ENCODE data around the gene SLF2.
A peak's percentile ranks its signal among the peaks of the same experiment; 100 is the strongest.

SLF2 gene

GRCh38 chr10:100978121-100978900 is 65.5 kb downstream of the SLF2 start:
- Histone ChIP-seq H3K27ac (ENCODE audit: low read length) (no peak overlapping the region), H3K4me3 (ENCODE audit: low read length) (no peak overlapping the region)

GRCh38 chr10:100978901-100979195 is 66.1 kb downstream of the SLF2 start:
- Histone ChIP-seq H3K4me3 (ENCODE audit: low read length) (no peak overlapping the region), H3K4me1 (ENCODE audit: insufficient read depth, low read length) (no peaks in the 10 kb centered on the region), H3K36me3 (ENCODE audit: insufficient read depth, low read depth, low read length) (peaks cover 20% of the 10 kb centered on the region), H3K9me3 (ENCODE audit: insufficient read depth, low read depth, low read length) (no peaks in the 10 kb centered on the region), H3K27me3 (ENCODE audit: insufficient read depth, low read length) (no peaks in the 10 kb centered on the region), H3K9ac (ENCODE audit: low read depth, low read length) (no peak overlapping the region), H3K27ac (ENCODE audit: low read length) (no peak overlapping the region)

More at GRCh38 chr10:100978121-100978900, 65.5 kb downstream of the SLF2 start:
- Histone ChIP-seq H3K9ac (ENCODE audit: low read depth, low read length) (no peak overlapping the region), H3K27me3 (ENCODE audit: insufficient read depth, low read length) (no peaks in the 10 kb centered on the region), H3K4me1 (ENCODE audit: insufficient read depth, low read length) (no peaks in the 10 kb centered on the region), H3K9me3 (ENCODE audit: insufficient read depth, low read depth, low read length) (no peaks in the 10 kb centered on the region), H3K36me3 (ENCODE audit: insufficient read depth, low read depth, low read length) (peaks cover 20% of the 10 kb centered on the region)

GRCh38 chr10:100979791-100980272 is 67.1 kb downstream of the SLF2 start:
- no peaks in the 10 kb centered on the region for H3K4me1 ChIP-seq (ENCODE audit: insufficient read depth, low read length)
- no peak overlapping the region for H3K9ac ChIP-seq (ENCODE audit: low read depth, low read length)
- no peaks in the 10 kb centered on the region for H3K27me3 ChIP-seq (ENCODE audit: insufficient read depth, low read length)
- no peak overlapping the region for H3K4me3 ChIP-seq (ENCODE audit: low read length)
- H3K9me3 ChIP-seq (ENCODE audit: insufficient read depth, low read depth, low read length), result no peaks in the 10 kb centered on the region
- H3K27ac ChIP-seq (ENCODE audit: low read length), result no peak overlapping the region
- H3K36me3 ChIP-seq (ENCODE audit: insufficient read depth, low read depth, low read length), result peaks cover 20% of the 10 kb centered on the region

DNA sequence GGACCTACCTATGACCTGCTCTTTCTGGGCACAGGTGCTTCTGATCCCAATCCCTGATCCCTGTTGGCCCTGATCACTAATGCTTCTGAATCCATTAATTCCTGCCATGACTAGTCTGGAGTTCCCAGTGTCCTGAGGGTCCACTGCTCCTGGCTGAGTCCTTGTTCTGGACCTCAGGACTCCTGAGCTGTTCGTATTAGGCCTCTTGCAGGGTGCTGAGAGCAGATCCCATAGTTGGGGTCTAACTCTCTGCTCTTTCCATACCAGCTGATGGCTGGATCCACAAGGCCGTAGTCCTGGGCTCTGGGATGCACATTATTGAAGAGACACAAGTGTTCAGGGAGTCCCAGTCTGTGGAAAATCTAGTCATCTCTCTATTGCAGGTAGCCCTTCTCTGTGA is 67.5 kb downstream of the SLF2 start:
- peaks cover 20% of the 10 kb centered on the region for H3K36me3 ChIP-seq (ENCODE audit: insufficient read depth, low read depth, low read length)

GRCh38 chr10:100980711-100981110 is 67.9 kb downstream of the SLF2 start:
- H3K27me3 ChIP-seq (ENCODE audit: insufficient read depth, low read length), result no peaks in the 10 kb centered on the region
- H3K9me3 ChIP-seq (ENCODE audit: insufficient read depth, low read depth, low read length), result no peaks in the 10 kb centered on the region
- H3K4me1 ChIP-seq (ENCODE audit: insufficient read depth, low read length), result no peaks in the 10 kb centered on the region
- H3K36me3 ChIP-seq (ENCODE audit: insufficient read depth, low read depth, low read length), result peaks cover 23% of the 10 kb centered on the region
- no peak overlapping the region for H3K9ac ChIP-seq (ENCODE audit: low read depth, low read length)
- H3K27ac ChIP-seq (ENCODE audit: low read length), result no peak overlapping the region
- H3K4me3 ChIP-seq (ENCODE audit: low read length), result no peak overlapping the region

More for the DNA sequence above, 67.5 kb downstream of the SLF2 start:
- Histone ChIP-seq H3K27ac (ENCODE audit: low read length) (no peak overlapping the region), H3K4me3 (ENCODE audit: low read length) (no peak overlapping the region), H3K4me1 (ENCODE audit: insufficient read depth, low read length) (no peaks in the 10 kb centered on the region), H3K27me3 (ENCODE audit: insufficient read depth, low read length) (no peaks in the 10 kb centered on the region), H3K9me3 (ENCODE audit: insufficient read depth, low read depth, low read length) (no peaks in the 10 kb centered on the region), H3K9ac (ENCODE audit: low read depth, low read length) (no peak overlapping the region)

GRCh38 chr10:100981178-100981772 is 68.5 kb downstream of the SLF2 start:
- H3K4me3 ChIP-seq (ENCODE audit: low read length), result no peak overlapping the region
- no peak overlapping the region for H3K9ac ChIP-seq (ENCODE audit: low read depth, low read length)
- H3K36me3 ChIP-seq (ENCODE audit: insufficient read depth, low read depth, low read length), result peaks cover 28% of the 10 kb centered on the region
- no peaks in the 10 kb centered on the region for H3K27me3 ChIP-seq (ENCODE audit: insufficient read depth, low read length)
- H3K4me1 ChIP-seq (ENCODE audit: insufficient read depth, low read length), result no peaks in the 10 kb centered on the region
- no peak overlapping the region for H3K27ac ChIP-seq (ENCODE audit: low read length)
- H3K9me3 ChIP-seq (ENCODE audit: insufficient read depth, low read depth, low read length), result no peaks in the 10 kb centered on the region

- peaks cover 28% of the 10 kb centered on the region for H3K36me3 ChIP-seq (ENCODE audit: insufficient read depth, low read depth, low read length)
- no peaks in the 10 kb centered on the region for H3K9me3 ChIP-seq (ENCODE audit: insufficient read depth, low read depth, low read length)
- no peak overlapping the region for H3K27ac ChIP-seq (ENCODE audit: low read length)
Observed at GRCh38 chr10:100982916-100983830, 70.4 kb downstream of the SLF2 start.

GRCh38 chr10:100983868-100984671 is 71.3 kb downstream of the SLF2 start:
- Histone ChIP-seq H3K27ac (ENCODE audit: low read length) (no peak overlapping the region), H3K4me1 (ENCODE audit: insufficient read depth, low read length) (no peaks in the 10 kb centered on the region), H3K4me3 (ENCODE audit: low read length) (no peak overlapping the region), H3K27me3 (ENCODE audit: insufficient read depth, low read length) (no peaks in the 10 kb centered on the region), H3K36me3 (ENCODE audit: insufficient read depth, low read depth, low read length) (peaks cover 34% of the 10 kb centered on the region), H3K9ac (ENCODE audit: low read depth, low read length) (no peak overlapping the region), H3K9me3 (ENCODE audit: insufficient read depth, low read depth, low read length) (no peaks in the 10 kb centered on the region)

More at GRCh38 chr10:100982916-100983830, 70.4 kb downstream of the SLF2 start:
- Histone ChIP-seq H3K4me3 (ENCODE audit: low read length) (no peak overlapping the region), H3K27me3 (ENCODE audit: insufficient read depth, low read length) (no peaks in the 10 kb centered on the region), H3K4me1 (ENCODE audit: insufficient read depth, low read length) (no peaks in the 10 kb centered on the region), H3K9ac (ENCODE audit: low read depth, low read length) (no peak overlapping the region)

DNA sequence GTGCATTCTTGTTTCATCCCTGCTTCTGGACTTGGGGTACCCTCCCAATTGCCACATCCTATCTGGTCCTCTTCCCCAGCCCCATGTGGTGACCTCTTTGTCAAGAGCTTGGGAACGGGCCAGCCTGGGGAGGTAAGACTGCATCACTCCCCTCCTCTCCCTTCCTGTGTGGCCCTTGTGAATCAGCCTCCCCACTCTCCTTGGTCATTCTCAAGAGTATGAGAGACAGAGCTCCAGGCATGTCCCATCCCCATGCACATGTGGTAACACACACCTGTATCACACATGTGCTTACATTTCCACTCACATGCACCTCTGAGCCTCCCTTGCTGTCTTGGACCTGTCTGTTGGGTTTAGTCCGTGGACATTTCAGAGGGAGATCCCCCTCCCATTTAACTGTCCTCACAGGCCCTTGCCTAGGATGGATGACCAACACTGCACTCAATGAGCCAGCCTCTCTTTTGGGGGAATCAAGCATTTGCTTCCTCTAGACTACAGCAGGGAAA is 72.0 kb downstream of the SLF2 start:
- Histone ChIP-seq H3K27me3 (ENCODE audit: insufficient read depth, low read length) (no peaks in the 10 kb centered on the region), H3K9ac (ENCODE audit: low read depth, low read length) (no peak overlapping the region), H3K27ac (ENCODE audit: low read length) (no peak overlapping the region), H3K36me3 (ENCODE audit: insufficient read depth, low read depth, low read length) (peaks cover 39% of the 10 kb centered on the region), H3K9me3 (ENCODE audit: insufficient read depth, low read depth, low read length) (no peaks in the 10 kb centered on the region), H3K4me1 (ENCODE audit: insufficient read depth, low read length) (no peaks in the 10 kb centered on the region), H3K4me3 (ENCODE audit: low read length) (no peak overlapping the region)

DNA sequence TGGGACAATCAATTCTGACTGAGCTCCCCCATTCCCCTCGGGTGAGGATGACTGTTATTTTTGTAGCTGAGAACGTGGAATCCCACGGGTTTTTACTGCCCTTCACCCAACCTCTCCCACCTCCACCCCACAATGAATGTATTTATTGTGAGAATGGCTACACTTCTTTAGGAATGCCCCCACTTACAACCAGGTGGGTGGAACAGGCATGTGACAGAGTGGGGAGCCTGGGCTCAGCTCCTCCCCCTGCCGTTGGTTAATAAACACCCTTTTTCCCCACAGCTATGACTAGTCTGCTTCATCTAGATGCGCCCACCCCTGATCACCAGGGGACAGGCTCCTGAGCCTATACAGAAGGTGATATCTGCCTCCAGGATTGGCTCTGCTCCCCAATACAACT is 72.6 kb downstream of the SLF2 start:
- H3K4me1 ChIP-seq (ENCODE audit: insufficient read depth, low read length), result no peaks in the 10 kb centered on the region
- H3K9me3 ChIP-seq (ENCODE audit: insufficient read depth, low read depth, low read length), result no peaks in the 10 kb centered on the region
- no peaks in the 10 kb centered on the region for H3K27me3 ChIP-seq (ENCODE audit: insufficient read depth, low read length)
- H3K27ac ChIP-seq (ENCODE audit: low read length), result no peak overlapping the region
- H3K36me3 ChIP-seq (ENCODE audit: insufficient read depth, low read depth, low read length), result peaks cover 39% of the 10 kb centered on the region
- H3K9ac ChIP-seq (ENCODE audit: low read depth, low read length), result no peak overlapping the region
- H3K4me3 ChIP-seq (ENCODE audit: low read length), result no peak overlapping the region

DNA sequence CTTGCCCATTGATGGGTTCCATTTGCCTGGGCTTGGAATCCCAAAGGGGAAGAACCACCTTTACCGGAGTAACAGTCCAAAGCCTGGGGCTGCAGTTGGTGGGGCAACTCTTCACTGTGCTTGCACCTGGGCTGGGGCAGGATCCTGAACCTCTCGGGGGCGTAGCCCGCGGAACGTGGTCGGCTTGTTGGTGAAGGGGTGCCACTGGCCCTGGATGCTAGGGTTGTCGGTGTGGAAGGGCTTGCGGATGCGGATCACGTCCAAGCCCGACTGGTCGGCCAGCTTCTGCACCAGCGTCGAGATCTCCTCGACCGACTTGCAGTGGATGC is 73.8 kb downstream of the SLF2 start:
- H3K4me3 ChIP-seq (ENCODE audit: low read length), result peak overlapping the region; percentile 98
- H3K9ac ChIP-seq (ENCODE audit: low read depth, low read length), result peak overlapping the region; percentile 96
- H3K4me1 ChIP-seq (ENCODE audit: insufficient read depth, low read length), result no peaks in the 10 kb centered on the region
- H3K27me3 ChIP-seq (ENCODE audit: insufficient read depth, low read length), result no peaks in the 10 kb centered on the region
- H3K27ac ChIP-seq (ENCODE audit: low read length), result peak overlapping the region; percentile 92
- H3K36me3 ChIP-seq (ENCODE audit: insufficient read depth, low read depth, low read length), result peaks cover 39% of the 10 kb centered on the region
- H3K9me3 ChIP-seq (ENCODE audit: insufficient read depth, low read depth, low read length), result no peaks in the 10 kb centered on the region
